SK-N-SH (cell line): Measurements from ENCODE around the gene EPHX1. TPM values are rescaled to one million over a fixed set of nuclear protein-coding genes. Genes with fewer than 3 reads are reported as not detected.

Experiments used
- CTCF ChIA-PET: fragments of 300-600, 350-600 bp; formaldehyde crosslinking; extraction: SDS; loops from one replicate; lab custom pipeline; 2021; lab: Yijun Ruan, JAX
- POLR2A ChIA-PET: fragments of 350-600 bp; sonication (Branson Sonifier 250); formaldehyde crosslinking; extraction: SDS; loops from one replicate; lab custom pipeline; 2020; ENCODE audit warnings: antibody characterized with exemption, inconsistent platforms; lab: Yijun Ruan, JAX
- DNase-seq: peaks from one replicate; pipeline ENCODE4 v3.0.0; 2012
- H2AFZ ChIP-seq: fragments of 200-600 bp; sonication (generic); 2 replicates; pipeline ENCODE4 v1.8.1; 2016; ENCODE audit warnings: antibody characterized with exemption, mild to moderate bottlenecking, low read depth
- H3F3A ChIP-seq: fragments of 200-600 bp; sonication (generic); replicated peaks from 2 replicates; pipeline ENCODE3; 2016; ENCODE audit warnings: antibody characterized with exemption, mild to moderate bottlenecking; ENCODE audit not compliant: insufficient read depth
- H3K27ac ChIP-seq, 2 experiments: fragments of 200-500 bp in 1 of 2; fragments of 200-600 bp in 1 of 2; sonication (Bioruptor generic) in 1 of 2; sonication (generic), shearing (Covaris generic) in 1 of 2; 2 replicates each; pipeline versions ENCODE4 v1.5.1 to v1.6.1; 2014 to 2016; ENCODE audit warnings: low read depth in 2 of 2, inconsistent platforms in 1 of 2, low read length in 1 of 2, mild to moderate bottlenecking in 1 of 2, mixed read lengths in 1 of 2
- H3K27me3 ChIP-seq: fragments of 200-600 bp; sonication (generic), shearing (Covaris generic); 2 replicates; pipeline ENCODE4 v1.6.1; 2016; ENCODE audit warnings: mixed run types; ENCODE audit not compliant: insufficient read depth
- H3K36me3 ChIP-seq, 2 experiments: fragments of 200-500 bp in 1 of 2; fragments of 200-600 bp in 1 of 2; sonication (Bioruptor generic) in 1 of 2; sonication (generic) in 1 of 2; replicated peaks in 1 of 2; 2 replicates each; pipeline versions ENCODE3 to v1.5.1; 2014 to 2016; ENCODE audit warnings: low read length in 1 of 2, mild to moderate bottlenecking in 1 of 2; ENCODE audit not compliant: insufficient read depth in 2 of 2, control insufficient read depth in 1 of 2
- H3K4me1 ChIP-seq, 2 experiments: fragments of 200-500 bp in 1 of 2; fragments of 200-600 bp in 1 of 2; sonication (Bioruptor generic) in 1 of 2; sonication (generic), shearing (Covaris generic) in 1 of 2; 2 replicates each; pipeline versions ENCODE4 v1.5.1 to v1.6.1; 2014 to 2016; ENCODE audit warnings: low read depth in 1 of 2, low read length in 1 of 2, mixed run types in 1 of 2; ENCODE audit not compliant: insufficient read depth in 2 of 2, control insufficient read depth in 1 of 2
- H3K4me2 ChIP-seq: fragments of 200-600 bp; sonication (generic), shearing (Covaris generic); 2 replicates; pipeline ENCODE4 v1.6.1; 2017; ENCODE audit warnings: mixed run types
- H3K4me3 ChIP-seq, 2 experiments: fragments of 200-500 bp in 1 of 2; fragments of 200-600 bp in 1 of 2; sonication (Bioruptor generic) in 1 of 2; sonication (generic), shearing (Covaris generic) in 1 of 2; 2 replicates each; pipeline versions ENCODE4 v1.5.1 to v1.8.1; 2014 to 2016; ENCODE audit warnings: low read depth in 2 of 2, inconsistent platforms in 1 of 2, low read length in 1 of 2, mild to moderate bottlenecking in 1 of 2, mixed read lengths in 1 of 2, moderate library complexity in 1 of 2
- H3K79me2 ChIP-seq: fragments of 200-600 bp; sonication (generic); 2 replicates; pipeline ENCODE4 v1.8.1; 2017; ENCODE audit warnings: mild to moderate bottlenecking; ENCODE audit not compliant: insufficient read depth
- H3K9ac ChIP-seq: fragments of 200-600 bp; sonication (generic); 2 replicates; pipeline ENCODE4 v1.6.1; 2017; ENCODE audit warnings: mixed run types
- H3K9me2 ChIP-seq: fragments of 200-600 bp; sonication (generic); 2 replicates; pipeline ENCODE4 v1.6.1; 2017; ENCODE audit warnings: mixed run types
- H3K9me3 ChIP-seq: fragments of 200-600 bp; sonication (generic); 2 replicates; pipeline ENCODE4 v1.6.1; 2017; ENCODE audit warnings: mixed run types, mild to moderate bottlenecking, moderate library complexity
- H4K20me1 ChIP-seq: fragments of 200-600 bp; sonication (generic); 2 replicates; pipeline ENCODE4 v1.6.1; 2017; ENCODE audit warnings: mild to moderate bottlenecking, mixed run types; ENCODE audit not compliant: insufficient read depth
- EZH2phosphoT487 ChIP-seq: fragments of 200-600 bp; sonication (generic); IDR thresholded peaks from 2 replicates; pipeline ENCODE4 v1.6.1; 2017; ENCODE audit warnings: low read depth, mixed run types, mild to moderate bottlenecking, antibody characterized with exemption, moderate library complexity, borderline replicate concordance
- FOSL2 ChIP-seq: IDR thresholded peaks from 2 replicates; pipeline ENCODE4 v1.4.0; 2012; ENCODE audit warnings: low read depth, mild to moderate bottlenecking, moderate library complexity, borderline replicate concordance
- FOXJ3 ChIP-seq: sonication (generic); formaldehyde crosslinking; IDR thresholded peaks from 2 replicates; pipeline ENCODE4 v1.5.1; 2020; ENCODE audit warnings: mild to moderate bottlenecking, missing genetic modification reagents
- GABPA ChIP-seq: IDR thresholded peaks from 2 replicates; pipeline ENCODE4 v1.4.0; 2012; ENCODE audit warnings: low read depth, mild to moderate bottlenecking
- IRF3 ChIP-seq: fragments of 150-350 bp; IDR thresholded peaks from 2 replicates; pipeline ENCODE4 v1.6.1; 2016; ENCODE audit warnings: mild to moderate bottlenecking, low read depth, low read length
- MAX ChIP-seq: IDR thresholded peaks from 2 replicates; pipeline ENCODE4 v1.4.0; 2012; ENCODE audit warnings: low read depth
- MEF2A ChIP-seq: IDR thresholded peaks from 2 replicates; pipeline ENCODE4 v1.4.0; 2012; ENCODE audit warnings: low read depth, borderline replicate concordance
- MXI1 ChIP-seq: IDR thresholded peaks from 2 replicates; pipeline ENCODE4 v1.6.1; 2012; ENCODE audit warnings: mild to moderate bottlenecking, low read depth, low read length, improper control_type of control experiment
- NFIC ChIP-seq: IDR thresholded peaks from 2 replicates; pipeline ENCODE4 v1.4.0; 2012; ENCODE audit warnings: borderline replicate concordance
- PBX3 ChIP-seq: IDR thresholded peaks from 2 replicates; pipeline ENCODE4; 2012
- RXRA ChIP-seq: IDR thresholded peaks from 2 replicates; pipeline ENCODE4 v1.4.0; 2012; ENCODE audit warnings: low read depth, mild to moderate bottlenecking, borderline replicate concordance
- TEAD4 ChIP-seq: IDR thresholded peaks from 2 replicates; pipeline ENCODE4 v1.4.0; 2012; ENCODE audit warnings: mild to moderate bottlenecking, borderline replicate concordance; ENCODE audit not compliant: insufficient read depth
- ZBTB33 ChIP-seq: IDR thresholded peaks from 2 replicates; pipeline ENCODE4 v1.4.0; 2012; ENCODE audit warnings: low read depth, borderline replicate concordance
- WGBS: methylation state at CpG from one replicate; pipeline ENCODE4 v1.1.6; 2017; ENCODE audit warnings: low lambda C conversion rate; 5-methylcytosine and 5-hydroxymethylcytosine counted together
- polyA plus RNA-seq, 3 experiments: library from polyadenylated mRNA; depleted of rRNA; stranded (reverse); fragments of >200 nt; gene quantifications; 2 replicates each; pipeline ENCODE4 v1.2.3, GENCODE V29; 2012
- TF ChIP-seq, protein P1 (sequence below): fragments of 200-600 bp; sonication (generic); IDR thresholded peaks from 2 replicates; pipeline ENCODE4 v1.6.1; 2017; ENCODE audit warnings: antibody characterized with exemption, mild to moderate bottlenecking, moderate library complexity

Gene EPHX1
- polyA plus RNA-seq, 1 of the 3 experiments (the other 2 are of a cell fraction) = 45.7 TPM

DNA sequence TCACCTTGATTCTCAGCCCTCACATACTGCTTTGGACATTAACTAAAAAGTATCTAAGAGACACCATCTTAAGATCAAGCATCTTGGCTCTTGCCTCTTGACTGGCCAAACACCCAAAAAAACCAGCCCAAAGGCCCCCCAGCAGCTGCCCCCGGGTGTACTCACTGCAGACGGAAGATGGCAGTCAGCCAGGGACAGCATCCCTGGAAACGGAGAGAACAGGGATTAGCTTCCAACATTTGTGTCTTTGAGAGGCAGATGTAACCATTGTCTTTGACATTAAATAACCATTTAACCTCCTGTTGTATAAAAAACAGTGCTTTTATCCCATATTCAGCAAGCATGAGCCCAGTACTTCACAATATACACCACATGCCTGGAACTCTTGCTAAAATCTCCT is 61.0 kb downstream of the EPHX1 start:
- H3K4me1 ChIP-seq = peaks cover 0 to 6% of the 10 kb centered on the region in 2 experiments; a peak in 1 of 4 replicates
- POLR2A ChIA-PET = no interaction called here
- H4K20me1 ChIP-seq = no peaks in the 10 kb centered on the region
- TF ChIP-seq FOXJ3 (CRISPR knock-in tag) (no peak), IRF3 (no peak), GABPA (no peak), RXRA (no peak), MXI1 (no peak), MAX (no peak), FOSL2 (no peak), PBX3 (no peak), ZBTB33 (no peak), MEF2A (no peak), NFIC (no peak), EZH2phosphoT487 (no peak), TEAD4 (no peak)
- TF ChIP-seq, protein P1, sequence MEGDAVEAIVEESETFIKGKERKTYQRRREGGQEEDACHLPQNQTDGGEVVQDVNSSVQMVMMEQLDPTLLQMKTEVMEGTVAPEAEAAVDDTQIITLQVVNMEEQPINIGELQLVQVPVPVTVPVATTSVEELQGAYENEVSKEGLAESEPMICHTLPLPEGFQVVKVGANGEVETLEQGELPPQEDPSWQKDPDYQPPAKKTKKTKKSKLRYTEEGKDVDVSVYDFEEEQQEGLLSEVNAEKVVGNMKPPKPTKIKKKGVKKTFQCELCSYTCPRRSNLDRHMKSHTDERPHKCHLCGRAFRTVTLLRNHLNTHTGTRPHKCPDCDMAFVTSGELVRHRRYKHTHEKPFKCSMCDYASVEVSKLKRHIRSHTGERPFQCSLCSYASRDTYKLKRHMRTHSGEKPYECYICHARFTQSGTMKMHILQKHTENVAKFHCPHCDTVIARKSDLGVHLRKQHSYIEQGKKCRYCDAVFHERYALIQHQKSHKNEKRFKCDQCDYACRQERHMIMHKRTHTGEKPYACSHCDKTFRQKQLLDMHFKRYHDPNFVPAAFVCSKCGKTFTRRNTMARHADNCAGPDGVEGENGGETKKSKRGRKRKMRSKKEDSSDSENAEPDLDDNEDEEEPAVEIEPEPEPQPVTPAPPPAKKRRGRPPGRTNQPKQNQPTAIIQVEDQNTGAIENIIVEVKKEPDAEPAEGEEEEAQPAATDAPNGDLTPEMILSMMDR = no peak
- TF ChIP-seq, all 33 proteins: peak for 0
- DNase-seq = no peak
- H3K27ac ChIP-seq = no peak overlapping the region
- H3K36me3 ChIP-seq = peaks cover 29 to 31% of the 10 kb centered on the region in 2 experiments
- no peak overlapping the region for H3K4me3 ChIP-seq
- H3K9ac ChIP-seq = no peak overlapping the region
- 53% methylated on average over 3 of the region's 3 CpGs for WGBS
- no peaks in the 10 kb centered on the region for H3K9me3 ChIP-seq
- no peak overlapping the region for H2AFZ ChIP-seq
- H3K79me2 ChIP-seq = no peaks in the 10 kb centered on the region
- H3K9me2 ChIP-seq = no peaks in the 10 kb centered on the region
- H3F3A ChIP-seq = peaks cover 9% of the 10 kb centered on the region
- no peak overlapping the region for H3K4me2 ChIP-seq
- no peaks in the 10 kb centered on the region for H3K27me3 ChIP-seq
- CTCF ChIA-PET = interaction anchor here (1.0 to 1.7 kb wide), 5 partner anchors 13 to 396 kb away, joined by 3 to 5 read pairs (median 4); no protein-coding TSS in a partner anchor
